ENCODE results near the gene ZMPSTE24.

The ZMPSTE24 gene

GRCh38 chr1:40305871-40306270, 47.8 kb downstream of the ZMPSTE24 start:
- Mint-ChIP-seq H3K27ac (no peak overlapping the region), H3K4me3 (no peak overlapping the region), H3K36me3 (ENCODE audit: low read depth) (no peaks in the 10 kb centered on the region), H3K4me1 (no peaks in the 10 kb centered on the region), H3K9me3 (no peaks in the 10 kb centered on the region), H3K27me3 (ENCODE audit: low read depth) (no peaks in the 10 kb centered on the region)
- no peak for TF ChIP-seq CTCF (IDR thresholded peaks at IDR 0.05; ENCODE audit: unreplicated experiment in 3 of 3)

GRCh38 chr1:40306296-40306695, 48.3 kb downstream of the ZMPSTE24 start:
- Mint-ChIP-seq H3K27ac (no peak overlapping the region), H3K4me1 (no peaks in the 10 kb centered on the region), H3K9me3 (no peaks in the 10 kb centered on the region), H3K27me3 (ENCODE audit: low read depth) (no peaks in the 10 kb centered on the region), H3K36me3 (ENCODE audit: low read depth) (no peaks in the 10 kb centered on the region), H3K4me3 (no peak overlapping the region)
- TF ChIP-seq CTCF (IDR thresholded peaks at IDR 0.05; ENCODE audit: unreplicated experiment in 3 of 3): no peak

GRCh38 chr1:40307186-40307585, 49.1 kb downstream of the ZMPSTE24 start:
- H3K27me3 Mint-ChIP-seq (ENCODE audit: low read depth): no peaks in the 10 kb centered on the region
- no peak overlapping the region for H3K4me3 Mint-ChIP-seq
- no peaks in the 10 kb centered on the region for H3K9me3 Mint-ChIP-seq
- H3K27ac Mint-ChIP-seq: no peak overlapping the region
- H3K4me1 Mint-ChIP-seq: no peaks in the 10 kb centered on the region
- TF ChIP-seq CTCF (IDR thresholded peaks at IDR 0.05; ENCODE audit: unreplicated experiment in 3 of 3): no peak
- H3K36me3 Mint-ChIP-seq (ENCODE audit: low read depth): no peaks in the 10 kb centered on the region

GRCh38 chr1:40308036-40308727, 50.1 kb downstream of the ZMPSTE24 start:
- no peak for TF ChIP-seq CTCF (IDR thresholded peaks at IDR 0.05; ENCODE audit: unreplicated experiment in 3 of 3)
- Mint-ChIP-seq H3K4me1 (no peaks in the 10 kb centered on the region), H3K27me3 (ENCODE audit: low read depth) (no peaks in the 10 kb centered on the region), H3K27ac (no peak overlapping the region), H3K4me3 (no peak overlapping the region), H3K9me3 (no peaks in the 10 kb centered on the region), H3K36me3 (ENCODE audit: low read depth) (no peaks in the 10 kb centered on the region)

- H3K36me3 Mint-ChIP-seq (ENCODE audit: low read depth): no peaks in the 10 kb centered on the region
- no peak overlapping the region for H3K4me3 Mint-ChIP-seq
- H3K27ac Mint-ChIP-seq: no peak overlapping the region
- H3K9me3 Mint-ChIP-seq: no peaks in the 10 kb centered on the region
- peaks cover 3% of the 10 kb centered on the region for H3K4me1 Mint-ChIP-seq
- peaks cover 7% of the 10 kb centered on the region for H3K27me3 Mint-ChIP-seq (ENCODE audit: low read depth)
- no peak for TF ChIP-seq CTCF (IDR thresholded peaks at IDR 0.05; ENCODE audit: unreplicated experiment in 3 of 3)
These were observed 51.5 kb downstream of the ZMPSTE24 start for GRCh38 chr1:40309374-40310128.

GRCh38 chr1:40310129-40310461, 52.1 kb downstream of the ZMPSTE24 start:
- Mint-ChIP-seq H3K36me3 (ENCODE audit: low read depth) (no peaks in the 10 kb centered on the region), H3K27ac (no peak overlapping the region), H3K9me3 (no peaks in the 10 kb centered on the region), H3K4me1 (peaks cover 9% of the 10 kb centered on the region), H3K27me3 (ENCODE audit: low read depth) (peaks cover 12% of the 10 kb centered on the region), H3K4me3 (no peak overlapping the region)
- TF ChIP-seq CTCF (IDR thresholded peaks at IDR 0.05; ENCODE audit: unreplicated experiment in 3 of 3): no peak
